Measurements from ENCODE around the gene TMEM190. TPM values are rescaled to one million over a fixed set of nuclear protein-coding genes. Genes with fewer than 3 reads are reported as not detected.

Gene TMEM190
- total RNA-seq, 1 experiment from 2014 or later, result 0.74 TPM

DNA sequence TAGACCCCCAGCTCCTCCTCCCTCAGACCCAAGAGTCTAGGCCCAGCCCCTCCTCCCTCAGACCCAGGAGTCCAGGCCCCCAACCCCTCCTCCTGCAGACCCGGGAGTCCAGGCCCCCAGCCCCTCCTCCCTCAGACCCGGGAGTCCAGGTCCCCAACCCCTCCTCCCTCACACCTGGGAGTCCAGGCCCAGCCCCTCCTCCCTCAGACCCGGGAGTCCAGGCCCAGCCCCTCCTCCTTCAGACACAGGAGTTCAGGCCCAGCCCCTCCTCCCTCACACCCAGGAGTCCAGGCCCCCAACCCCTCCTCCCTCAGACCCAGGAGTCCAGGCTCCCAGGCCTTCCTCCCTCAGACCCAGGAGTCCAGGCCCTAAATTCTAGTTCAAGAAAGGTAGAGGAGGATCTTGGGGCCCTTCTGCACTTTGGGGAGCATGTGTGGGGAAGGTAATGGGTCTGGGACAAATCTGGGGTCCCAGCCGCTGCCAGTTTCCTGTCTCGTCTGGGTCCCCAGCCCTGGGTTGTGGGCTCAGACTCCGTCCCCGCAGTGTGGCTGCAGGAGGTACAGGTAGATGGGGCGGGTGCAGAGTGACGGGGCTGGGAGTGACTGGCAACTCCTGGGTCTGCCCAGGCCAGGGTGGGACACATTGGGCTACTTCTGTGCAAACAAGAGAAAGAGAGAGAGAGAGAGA is 3.2 kb upstream of the TMEM190 start:
- ChIA-PET CTCF (no interaction called here), POLR2A (interaction anchor here (0.5 to 0.7 kb wide), 2 partner anchors 58 to 164 kb away, joined by 3 read pairs; no protein-coding TSS in a partner anchor)
- TF ChIP-seq POLR2AphosphoS5 (IDR thresholded peaks at IDR 0.05; ENCODE audit: low read depth, low read length) (no peak), TCF7L2 (IDR thresholded peaks at IDR 0.05; ENCODE audit: low read depth, low read length) (no peak), SIN3A (IDR thresholded peaks at IDR 0.05; ENCODE audit: borderline replicate concordance, insufficient read depth, low read depth, low read length) (no peak)
- TF ChIP-seq, protein P1, sequence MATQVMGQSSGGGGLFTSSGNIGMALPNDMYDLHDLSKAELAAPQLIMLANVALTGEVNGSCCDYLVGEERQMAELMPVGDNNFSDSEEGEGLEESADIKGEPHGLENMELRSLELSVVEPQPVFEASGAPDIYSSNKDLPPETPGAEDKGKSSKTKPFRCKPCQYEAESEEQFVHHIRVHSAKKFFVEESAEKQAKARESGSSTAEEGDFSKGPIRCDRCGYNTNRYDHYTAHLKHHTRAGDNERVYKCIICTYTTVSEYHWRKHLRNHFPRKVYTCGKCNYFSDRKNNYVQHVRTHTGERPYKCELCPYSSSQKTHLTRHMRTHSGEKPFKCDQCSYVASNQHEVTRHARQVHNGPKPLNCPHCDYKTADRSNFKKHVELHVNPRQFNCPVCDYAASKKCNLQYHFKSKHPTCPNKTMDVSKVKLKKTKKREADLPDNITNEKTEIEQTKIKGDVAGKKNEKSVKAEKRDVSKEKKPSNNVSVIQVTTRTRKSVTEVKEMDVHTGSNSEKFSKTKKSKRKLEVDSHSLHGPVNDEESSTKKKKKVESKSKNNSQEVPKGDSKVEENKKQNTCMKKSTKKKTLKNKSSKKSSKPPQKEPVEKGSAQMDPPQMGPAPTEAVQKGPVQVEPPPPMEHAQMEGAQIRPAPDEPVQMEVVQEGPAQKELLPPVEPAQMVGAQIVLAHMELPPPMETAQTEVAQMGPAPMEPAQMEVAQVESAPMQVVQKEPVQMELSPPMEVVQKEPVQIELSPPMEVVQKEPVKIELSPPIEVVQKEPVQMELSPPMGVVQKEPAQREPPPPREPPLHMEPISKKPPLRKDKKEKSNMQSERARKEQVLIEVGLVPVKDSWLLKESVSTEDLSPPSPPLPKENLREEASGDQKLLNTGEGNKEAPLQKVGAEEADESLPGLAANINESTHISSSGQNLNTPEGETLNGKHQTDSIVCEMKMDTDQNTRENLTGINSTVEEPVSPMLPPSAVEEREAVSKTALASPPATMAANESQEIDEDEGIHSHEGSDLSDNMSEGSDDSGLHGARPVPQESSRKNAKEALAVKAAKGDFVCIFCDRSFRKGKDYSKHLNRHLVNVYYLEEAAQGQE (IDR thresholded peaks at IDR 0.05; ENCODE audit: insufficient read depth in 1 of 2, low read depth in 2 of 2, low read length in 1 of 2), result no peak
- TF ChIP-seq, protein P2, sequence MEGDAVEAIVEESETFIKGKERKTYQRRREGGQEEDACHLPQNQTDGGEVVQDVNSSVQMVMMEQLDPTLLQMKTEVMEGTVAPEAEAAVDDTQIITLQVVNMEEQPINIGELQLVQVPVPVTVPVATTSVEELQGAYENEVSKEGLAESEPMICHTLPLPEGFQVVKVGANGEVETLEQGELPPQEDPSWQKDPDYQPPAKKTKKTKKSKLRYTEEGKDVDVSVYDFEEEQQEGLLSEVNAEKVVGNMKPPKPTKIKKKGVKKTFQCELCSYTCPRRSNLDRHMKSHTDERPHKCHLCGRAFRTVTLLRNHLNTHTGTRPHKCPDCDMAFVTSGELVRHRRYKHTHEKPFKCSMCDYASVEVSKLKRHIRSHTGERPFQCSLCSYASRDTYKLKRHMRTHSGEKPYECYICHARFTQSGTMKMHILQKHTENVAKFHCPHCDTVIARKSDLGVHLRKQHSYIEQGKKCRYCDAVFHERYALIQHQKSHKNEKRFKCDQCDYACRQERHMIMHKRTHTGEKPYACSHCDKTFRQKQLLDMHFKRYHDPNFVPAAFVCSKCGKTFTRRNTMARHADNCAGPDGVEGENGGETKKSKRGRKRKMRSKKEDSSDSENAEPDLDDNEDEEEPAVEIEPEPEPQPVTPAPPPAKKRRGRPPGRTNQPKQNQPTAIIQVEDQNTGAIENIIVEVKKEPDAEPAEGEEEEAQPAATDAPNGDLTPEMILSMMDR (IDR thresholded peaks at IDR 0.05), result no peak
- Histone ChIP-seq H3K36me3 (ENCODE audit: control insufficient read depth, insufficient read depth, low read length) (no peaks in the 10 kb centered on the region), H3K27me3 (ENCODE audit: control insufficient read depth, insufficient read depth, low read length) (no peaks in the 10 kb centered on the region), H3K4me3 (ENCODE audit: low read depth in 2 of 2, low read length in 2 of 2) (no peak overlapping the region; a peak in 1 of 4 replicates), H3K27ac (ENCODE audit: low read length) (peak overlapping the region; percentile 32; the same call in 1 of the 2 replicates), H3K9me3 (ENCODE audit: control insufficient read depth, insufficient read depth, low read depth, low read length) (no peaks in the 10 kb centered on the region), H3K4me1 (ENCODE audit: control insufficient read depth, insufficient read depth, low read length) (peaks cover 54% of the 10 kb centered on the region)
- ATAC-seq (peak; percentile 11), DNase-seq (ENCODE audit: low read depth, low spot score) (no peak)
- no TSS peak for BruUV-seq (replicated peaks)
- intact Hi-C loops (cut with micrococcal nuclease; ENCODE audit: unreplicated experiment) (loop anchor here (10.0 kb wide), 1 partner anchor 79 kb away; no protein-coding TSS in a partner anchor), in situ Hi-C loops (cut with HindIII; ENCODE audit: low pct_unique_long_range_greater_than_20kb, low sequenced_read_pairs) (no loop called here)

DNA sequence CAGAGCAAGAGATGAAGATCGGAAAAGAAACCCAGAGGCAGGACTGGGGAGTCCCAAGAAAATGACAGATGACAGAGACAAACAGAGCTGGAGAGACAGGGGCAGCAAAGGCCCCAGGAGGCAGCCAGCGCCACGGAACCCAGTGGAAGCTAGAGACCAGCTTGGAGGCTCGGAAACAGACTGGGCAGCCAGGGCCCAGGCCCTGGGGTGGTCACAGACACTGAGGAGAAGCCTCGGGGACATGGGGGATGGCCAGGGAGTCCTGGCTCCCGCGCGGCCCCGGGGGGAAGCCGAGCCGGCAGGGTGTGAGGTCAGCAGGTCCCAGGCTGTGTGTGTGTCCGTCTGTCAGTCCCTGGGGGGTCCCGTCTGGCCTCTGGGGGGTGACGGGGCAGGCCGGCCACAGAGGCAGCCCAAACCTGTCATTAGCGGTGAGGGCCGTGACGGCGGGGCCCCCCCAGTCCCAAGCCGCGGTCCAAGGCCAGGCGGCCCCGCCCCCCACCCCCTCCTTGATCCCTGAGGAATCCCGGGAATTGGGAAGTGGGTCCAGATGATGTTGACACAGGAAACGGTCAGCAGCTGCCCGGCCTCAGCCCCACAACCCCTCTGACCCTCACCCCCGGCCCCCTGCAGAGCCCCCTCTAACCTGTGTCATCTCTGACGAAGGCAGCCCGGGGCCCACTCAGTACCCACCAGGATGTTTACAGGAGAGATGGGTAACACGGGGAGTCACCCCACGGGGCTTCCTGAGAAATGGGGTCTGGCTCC is 2.5 kb upstream of the TMEM190 start:
- no TSS peak for BruUV-seq (replicated peaks)
- no peaks in the 10 kb centered on the region for H3K36me3 ChIP-seq (ENCODE audit: control insufficient read depth, insufficient read depth, low read length)
- in situ Hi-C loops (cut with HindIII; ENCODE audit: low pct_unique_long_range_greater_than_20kb, low sequenced_read_pairs) (no loop called here), intact Hi-C loops (cut with micrococcal nuclease; ENCODE audit: unreplicated experiment) (loop anchor here (10.0 kb wide), 1 partner anchor 79 kb away; no protein-coding TSS in a partner anchor)
- TF ChIP-seq, protein P2 (IDR thresholded peaks at IDR 0.05), result no peak
- no peak for TF ChIP-seq TCF7L2 (IDR thresholded peaks at IDR 0.05; ENCODE audit: low read depth, low read length)
- TF ChIP-seq POLR2AphosphoS5 (IDR thresholded peaks at IDR 0.05; ENCODE audit: low read depth, low read length), result peak; percentile 47; the same call in 1 of the 2 replicates
- TF ChIP-seq SIN3A (IDR thresholded peaks at IDR 0.05; ENCODE audit: borderline replicate concordance, insufficient read depth, low read depth, low read length), result 0 out of 2 replicates have a peak, but pooled peaks have one; percentile 47
- ATAC-seq, result peak; percentile 18
- ChIA-PET CTCF (no interaction called here), POLR2A (interaction anchor here (0.7 kb wide), 1 partner anchor 58 kb away, joined by 3 read pairs; no protein-coding TSS in a partner anchor)
- peak overlapping the region; percentile 55; the same call in 1 of the 2 replicates for H3K27ac ChIP-seq (ENCODE audit: low read length)
- H3K27me3 ChIP-seq (ENCODE audit: control insufficient read depth, insufficient read depth, low read length), result no peaks in the 10 kb centered on the region
- H3K4me3 ChIP-seq (ENCODE audit: low read depth in 2 of 2, low read length in 2 of 2), result peak overlapping the region in 1 of 2 experiments; percentile 38; a peak in 2 of 4 replicates
- no peak for DNase-seq (ENCODE audit: low read depth, low spot score)
- H3K4me1 ChIP-seq (ENCODE audit: control insufficient read depth, insufficient read depth, low read length), result peaks cover 54% of the 10 kb centered on the region
- H3K9me3 ChIP-seq (ENCODE audit: control insufficient read depth, insufficient read depth, low read depth, low read length), result no peaks in the 10 kb centered on the region
